GM12878 (cell line): ENCODE measurements around the gene RFX1. TPM values are rescaled to one million over a fixed set of nuclear protein-coding genes. Genes with fewer than 3 reads are reported as not detected.

Experiments used
- ATAC-seq: fragments of 200-7000 bp; cut with Tn5 transposase; 3 replicates; pipeline ENCODE4 v1.9.1; 2020; ENCODE audit warnings: mild to moderate bottlenecking, moderate library complexity
- BruUV-seq: library from RNA; stranded (reverse); fragments of 400-500 nt; replicated peaks from 2 replicates; lab custom pipeline; 2021; lab: Mats Ljungman, UMichigan
- CTCF ChIA-PET: fragments of 300-600 bp; sonication (Branson Sonifier 250); formaldehyde crosslinking; extraction: SDS; loops from one replicate; lab custom pipeline; 2021; ENCODE audit warnings: inconsistent platforms; lab: Yijun Ruan, JAX
- POLR2A ChIA-PET: fragments of 350-600 bp; formaldehyde crosslinking; extraction: SDS; loops from one replicate; lab custom pipeline; 2021; ENCODE audit warnings: inconsistent platforms; lab: Charles Lee
- RAD21 ChIA-PET: fragments of 300-600 bp; sonication (Branson Sonifier 250); formaldehyde crosslinking; loops from one replicate; lab custom pipeline; 2023; ENCODE audit warnings: antibody characterized with exemption; ENCODE audit not compliant: unreplicated experiment; lab: Charles Lee
- SMC1A ChIA-PET: fragments of 300-600 bp; sonication (Branson Sonifier 250); formaldehyde crosslinking; loops from one replicate; lab custom pipeline; 2023; ENCODE audit not compliant: unreplicated experiment, uncharacterized antibody; lab: Charles Lee
- DNase-seq: peaks from one replicate; pipeline ENCODE4 v3.0.0-alpha.2; 2011; ENCODE audit warnings: low read depth, low spot score
- FAIRE-seq: peaks from 3 replicates; lab custom pipeline; 2011; peaks lifted over from hg19 to GRCh38; lab: Jason Lieb, UNC
- H2AFZ ChIP-seq: 2 replicates; pipeline ENCODE4 v1.6.0; 2011; ENCODE audit warnings: low read depth, low read length, control low read depth; ENCODE audit not compliant: control insufficient read depth
- H3K27ac ChIP-seq: 2 replicates; pipeline ENCODE4 v1.5.1; 2011; ENCODE audit warnings: control low read depth; ENCODE audit not compliant: control insufficient read depth, insufficient read depth
- H3K27me3 ChIP-seq, 2 experiments: replicated peaks in 1 of 2; 2 replicates each; pipeline versions ENCODE4 v1.6.0 to v1.6.1; 2011; ENCODE audit warnings: low read length in 1 of 2; ENCODE audit not compliant: control insufficient read depth in 2 of 2, insufficient read depth in 2 of 2
- H3K36me3 ChIP-seq, 2 experiments: 2 replicates each; pipeline ENCODE4 v1.5.1; 2011; ENCODE audit warnings: low read length in 1 of 2; ENCODE audit not compliant: control insufficient read depth in 2 of 2, insufficient read depth in 2 of 2
- H3K4me1 ChIP-seq: 2 replicates; pipeline ENCODE4 v1.6.1; 2011; ENCODE audit warnings: mild to moderate bottlenecking, low read length, moderate library complexity, mixed read lengths; ENCODE audit not compliant: control insufficient read depth, insufficient read depth
- H3K4me2 ChIP-seq: 2 replicates; pipeline ENCODE4 v1.6.0; 2011; ENCODE audit warnings: control low read depth; ENCODE audit not compliant: control insufficient read depth, insufficient read depth
- H3K4me3 ChIP-seq: fragments of 200-600 bp; sonication (generic); 2 replicates; pipeline ENCODE4 v1.5.1; 2016
- H3K79me2 ChIP-seq: 2 replicates; pipeline ENCODE4 v1.6.0; 2011; ENCODE audit warnings: low read length; ENCODE audit not compliant: control insufficient read depth, insufficient read depth
- H3K9ac ChIP-seq: 2 replicates; pipeline ENCODE4 v1.8.0; 2011; ENCODE audit warnings: low read length, control low read depth, mixed read lengths; ENCODE audit not compliant: control insufficient read depth, insufficient read depth
- H3K9me3 ChIP-seq: replicated peaks from 3 replicates; pipeline ENCODE4 v1.5.1; 2011; ENCODE audit warnings: mild to moderate bottlenecking, low read length; ENCODE audit not compliant: control insufficient read depth, insufficient read depth
- H4K20me1 ChIP-seq: 2 replicates; pipeline ENCODE4 v1.6.0; 2011; ENCODE audit not compliant: control insufficient read depth, insufficient read depth
- BCL3 ChIP-seq: IDR thresholded peaks from 2 replicates; pipeline ENCODE4 v1.6.1; 2011; ENCODE audit warnings: borderline replicate concordance, low read depth, mild to moderate bottlenecking, moderate library complexity, low read length; ENCODE audit not compliant: insufficient read depth, poor library complexity, severe bottlenecking
- BHLHE40 ChIP-seq, 2 experiments: fragments of 450-650 bp in 1 of 2; IDR thresholded peaks; 2 replicates each; pipeline ENCODE4 v1.6.1; 2011 to 2017; ENCODE audit warnings: low read depth in 2 of 2, borderline replicate concordance in 1 of 2, improper control_type of control experiment in 1 of 2, low read length in 1 of 2, mild to moderate bottlenecking in 1 of 2
- CBFB ChIP-seq: IDR thresholded peaks from 2 replicates; pipeline ENCODE4 v1.6.1; 2016; ENCODE audit warnings: antibody characterized with exemption, low read depth
- FOS ChIP-seq: IDR thresholded peaks from 3 replicates; pipeline ENCODE4 v1.6.1; 2011; ENCODE audit warnings: borderline replicate concordance; ENCODE audit not compliant: insufficient read length; ENCODE audit errors: extremely low read depth
- MEF2A ChIP-seq: IDR thresholded peaks from 2 replicates; pipeline ENCODE4 v1.6.1; 2011; ENCODE audit warnings: low read depth, mild to moderate bottlenecking, low read length, moderate library complexity; ENCODE audit not compliant: insufficient read depth
- MLLT1 ChIP-seq: fragments of 450-650 bp; IDR thresholded peaks from 2 replicates; pipeline ENCODE4 v1.6.1; 2016; ENCODE audit warnings: mild to moderate bottlenecking
- RB1 ChIP-seq: fragments of 450-650 bp; formaldehyde crosslinking; IDR thresholded peaks from 2 replicates; pipeline ENCODE4 v1.6.1; 2017; ENCODE audit warnings: mild to moderate bottlenecking, borderline replicate concordance
- RBBP5 ChIP-seq: fragments of 200-600 bp; sonication (generic); conservative IDR thresholded peaks from 2 replicates; pipeline ENCODE4 v1.6.1; 2016
- RELA ChIP-seq: fragments of 450-650 bp; IDR thresholded peaks from 2 replicates; pipeline ENCODE4 v1.8.0; 2014; ENCODE audit warnings: borderline replicate concordance; ENCODE audit not compliant: partially characterized antibody
- SRF ChIP-seq, 2 experiments: IDR thresholded peaks; 2 replicates each; pipeline ENCODE4 v1.6.1; 2011; ENCODE audit warnings: low read depth in 2 of 2, low read length in 2 of 2, mild to moderate bottlenecking in 1 of 2, moderate library complexity in 1 of 2
- TAF1 ChIP-seq: IDR thresholded peaks from 2 replicates; pipeline ENCODE4 v1.6.1; 2011; ENCODE audit warnings: mild to moderate bottlenecking, low read depth, low read length, borderline replicate concordance
- USF2 ChIP-seq: IDR thresholded peaks from 2 replicates; pipeline ENCODE4 v1.6.1; 2011; ENCODE audit warnings: low read depth, low read length, improper control_type of control experiment, borderline replicate concordance
- ZBED1 ChIP-seq: IDR thresholded peaks from 2 replicates; pipeline ENCODE4 v1.6.1; 2016; ENCODE audit warnings: borderline replicate concordance
- WGBS: methylation state at CpG from one replicate; pipeline ENCODE4 v1.1.6; 2016; ENCODE audit warnings: low lambda C conversion rate; ENCODE audit not compliant: insufficient replicate concordance, insufficient coverage; ENCODE audit errors: missing lambda C conversion rate; 5-methylcytosine and 5-hydroxymethylcytosine counted together
- in situ Hi-C: fragments of 300-500 bp; cut with MboI; formaldehyde crosslinking; loops from 9 replicates; pipeline ENCODE4 v1.14.3; 2018; ENCODE audit warnings: mixed read lengths
- intact Hi-C: fragments of 100-400 bp; cut with micrococcal nuclease; formaldehyde crosslinking; loops from one replicate; pipeline ENCODE4 v1.14.2; 2022; ENCODE audit not compliant: unreplicated experiment
- polyA plus RNA-seq, 11 experiments: library from polyadenylated mRNA; depleted of rRNA in 4 of 11; unstranded in 6 of 11; stranded (reverse) in 5 of 11; fragments of >200 nt; fragmentation: Nextera tagmentation in 4 of 11; fragmentation: Illumina TruSeq in 1 of 11; extraction: Ambion mirVana in 4 of 11; extraction: Trizol in 1 of 11; gene quantifications; 1 replicate in 1 of 11; 2 replicates in 10 of 11; pipeline versions ENCODE4 v1.2.1 to v1.2.3, GENCODE V29; 2011 to 2016; ENCODE audit warnings: inconsistent platforms in 2 of 11, missing spikeins in 2 of 11, low read depth in 1 of 11
- total RNA-seq, 4 experiments: library from RNA; depleted of rRNA in 3 of 4; stranded (reverse); fragments of >200 nt in 3 of 4; fragmentation: Illumina TruSeq in 1 of 4; extraction: Trizol in 1 of 4; gene quantifications; 2 replicates each; pipeline versions ENCODE4 v1.2.1 to v1.2.3, GENCODE V29; 2013 to 2021
- TF ChIP-seq, protein P1 (sequence below): fragments of 450-650 bp; formaldehyde crosslinking; IDR thresholded peaks from 2 replicates; pipeline ENCODE4 v1.4.0; 2022; ENCODE audit warnings: mild to moderate bottlenecking, moderate library complexity

RFX1 gene
- total and polyA plus RNA-seq, 10 of the 15 experiments (the other 5 are each of a cell fraction or from before 2014, with no cell fraction given) = 0.05 to 11.0 (median 1.5) TPM

GRCh38 chr19:13968383-13968935, 37.7 kb downstream of the RFX1 start:
- Histone ChIP-seq H3K27me3 (no peaks in the 10 kb centered on the region), H3K79me2 (no peaks in the 10 kb centered on the region), H3K4me2 (no peak overlapping the region), H3K4me1 (no peaks in the 10 kb centered on the region), H3K9me3 (no peaks in the 10 kb centered on the region), H3K9ac (no peak overlapping the region), H3K4me3 (no peak overlapping the region), H3K27ac (no peak overlapping the region), H4K20me1 (no peaks in the 10 kb centered on the region), H3K36me3 (peaks cover 0 to 5% of the 10 kb centered on the region in 2 experiments; a peak in 3 of 4 replicates), H2AFZ (no peak overlapping the region)
- ChIA-PET SMC1A (no interaction called here), RAD21 (interaction anchor here (0.6 kb wide), 1 partner anchor 65 kb away, joined by 4 read pairs; no protein-coding TSS in a partner anchor), CTCF (no interaction called here), POLR2A (no interaction called here)
- no TSS peak for BruUV-seq
- in situ Hi-C loops (no loop called here), intact Hi-C loops (no loop called here)
- no peak for TF ChIP-seq RBBP5
- TF ChIP-seq, protein P1, sequence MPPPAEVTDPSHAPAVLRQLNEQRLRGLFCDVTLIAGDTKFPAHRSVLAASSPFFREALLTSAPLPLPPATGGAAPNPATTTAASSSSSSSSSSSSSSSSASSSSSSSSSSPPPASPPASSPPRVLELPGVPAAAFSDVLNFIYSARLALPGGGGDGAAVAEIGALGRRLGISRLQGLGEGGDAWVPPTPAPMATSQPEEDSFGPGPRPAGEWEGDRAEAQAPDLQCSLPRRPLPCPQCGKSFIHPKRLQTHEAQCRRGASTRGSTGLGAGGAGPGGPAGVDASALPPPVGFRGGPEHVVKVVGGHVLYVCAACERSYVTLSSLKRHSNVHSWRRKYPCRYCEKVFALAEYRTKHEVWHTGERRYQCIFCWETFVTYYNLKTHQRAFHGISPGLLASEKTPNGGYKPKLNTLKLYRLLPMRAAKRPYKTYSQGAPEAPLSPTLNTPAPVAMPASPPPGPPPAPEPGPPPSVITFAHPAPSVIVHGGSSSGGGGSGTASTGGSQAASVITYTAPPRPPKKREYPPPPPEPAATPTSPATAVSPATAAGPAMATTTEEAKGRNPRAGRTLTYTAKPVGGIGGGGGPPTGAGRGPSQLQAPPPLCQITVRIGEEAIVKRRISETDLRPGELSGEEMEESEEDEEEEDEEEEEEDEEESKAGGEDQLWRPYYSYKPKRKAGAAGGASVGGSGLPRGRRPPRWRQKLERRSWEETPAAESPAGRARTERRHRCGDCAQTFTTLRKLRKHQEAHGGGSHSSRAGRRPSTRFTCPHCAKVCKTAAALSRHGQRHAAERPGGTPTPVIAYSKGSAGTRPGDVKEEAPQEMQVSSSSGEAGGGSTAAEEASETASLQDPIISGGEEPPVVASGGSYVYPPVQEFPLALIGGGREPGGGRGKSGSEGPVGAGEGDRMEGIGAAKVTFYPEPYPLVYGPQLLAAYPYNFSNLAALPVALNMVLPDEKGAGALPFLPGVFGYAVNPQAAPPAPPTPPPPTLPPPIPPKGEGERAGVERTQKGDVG (CRISPR knock-in tag) = no peak
- TF ChIP-seq USF2 = no peak
- no peak for TF ChIP-seq CBFB
- TF ChIP-seq MEF2A = no peak
- TF ChIP-seq TAF1 = no peak
- TF ChIP-seq BCL3 = no peak
- no peak for TF ChIP-seq ZBED1
- no peak for TF ChIP-seq RELA
- no peak for TF ChIP-seq RB1
- TF ChIP-seq BHLHE40 (IDR thresholded peaks at IDR 0.05; ENCODE audit: borderline replicate concordance in 1 of 2, low read depth in 2 of 2, low read length in 1 of 2) = no peak
- TF ChIP-seq SRF (IDR thresholded peaks at IDR 0.05; ENCODE audit: low read depth in 2 of 2, low read length in 2 of 2) = no peak
- no peak for TF ChIP-seq MLLT1
- no peak for TF ChIP-seq FOS
- 98% methylated on average over 20 of the region's 22 CpGs for WGBS
- ATAC-seq = no peak
- no peak for FAIRE-seq
- DNase-seq = no peak
